GM12872 (cell line): ENCODE results near the gene WDR13.

ENCODE experiments used
- CTCF ChIP-seq: IDR thresholded peaks from 3 replicates; pipeline ENCODE4 v1.5.1; 2011; ENCODE audit warnings: low read depth, mild to moderate bottlenecking, low read length, moderate library complexity; ENCODE audit not compliant: insufficient read depth

Gene WDR13

GRCh38 chrX:48573690-48574269 lies 23.5 kb upstream of the WDR13 start:
- TF ChIP-seq CTCF, result no peak

- peak; percentile 45; the same call in 1 of the 3 replicates for TF ChIP-seq CTCF
Observed at GRCh38 chrX:48574270-48575266, 22.7 kb upstream of the WDR13 start, which contains the start of gene RBM3. Gene RBM3 (plus strand): TSS chrX:48574484. CDS start chrX:48575181, 697 bp downstream.

GRCh38 chrX:48575642-48576041 lies 21.6 kb upstream of the WDR13 start:
- TF ChIP-seq CTCF, result no peak

- no peak for TF ChIP-seq CTCF
Observed at GRCh38 chrX:48576108-48576507, 21.2 kb upstream of the WDR13 start.

GRCh38 chrX:48578661-48579128 lies 18.6 kb upstream of the WDR13 start:
- TF ChIP-seq CTCF, result no peak

- no peak for TF ChIP-seq CTCF
Observed at GRCh38 chrX:48579259-48579658, 18.0 kb upstream of the WDR13 start.

- TF ChIP-seq CTCF, result no peak
Observed at GRCh38 chrX:48580662-48581061, 16.6 kb upstream of the WDR13 start.
